ENCODE results near the gene NPHP4. TPM values are rescaled to one million over a fixed set of nuclear protein-coding genes. Genes with fewer than 3 reads are reported as not detected.

The NPHP4 gene
- total and polyA plus RNA-seq, 10 of the 15 experiments (the other 5 are each of a cell fraction or from before 2014, with no cell fraction given), result 0.16 to 10.5 (median 3.1) TPM

DNA sequence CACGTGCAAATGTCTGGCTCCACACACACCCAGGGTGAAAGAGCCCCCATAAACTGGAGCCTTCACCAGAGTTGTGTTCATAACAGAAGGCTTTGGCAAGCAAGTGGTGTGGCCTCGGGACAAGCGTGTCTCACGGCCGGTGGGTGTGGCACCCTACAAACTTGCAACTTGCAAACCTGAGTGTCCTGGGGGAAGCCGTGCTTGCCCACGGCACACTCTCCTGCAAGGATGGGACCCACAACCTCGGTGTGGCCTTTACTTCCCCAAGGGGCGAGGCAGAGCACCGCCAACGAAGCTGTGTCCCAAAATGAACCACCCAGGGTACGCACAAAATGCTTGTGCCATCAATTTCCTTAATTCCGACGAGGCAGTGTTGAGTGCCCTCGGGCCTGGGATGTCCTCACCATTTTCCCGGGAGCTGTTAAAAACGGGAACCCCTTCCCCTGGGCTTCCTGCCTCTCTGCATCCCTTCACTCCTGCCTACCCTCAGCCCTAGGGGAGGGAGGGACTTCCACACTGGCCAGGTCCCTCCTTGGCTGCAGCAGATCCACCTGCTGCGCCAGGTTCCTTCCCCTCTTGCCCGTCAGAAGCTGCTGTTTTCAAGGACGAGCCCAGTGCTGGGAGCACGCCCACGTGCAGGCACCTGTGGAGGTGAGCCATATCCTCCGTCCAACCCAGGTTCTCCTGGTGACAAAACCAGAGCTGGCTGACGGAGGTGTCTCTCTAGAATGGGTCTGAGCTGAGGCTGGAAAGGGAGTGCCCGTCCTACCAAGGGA lies 111.4 kb downstream of the NPHP4 start:
- SMC1A ChIA-PET (ENCODE audit: uncharacterized antibody, unreplicated experiment), result no interaction called here
- no peak overlapping the region for H3K9ac ChIP-seq (ENCODE audit: control insufficient read depth, insufficient read depth, low read length)
- H3K9me3 ChIP-seq (replicated peaks; ENCODE audit: control insufficient read depth, insufficient read depth, low read length), result no peaks in the 10 kb centered on the region; the same call in 2 of the 3 replicates
- H3K27ac ChIP-seq (ENCODE audit: control insufficient read depth, insufficient read depth), result no peak overlapping the region
- RAD21 ChIA-PET (ENCODE audit: unreplicated experiment), result no interaction called here
- CTCF ChIA-PET, result no interaction called here
- no peak overlapping the region for H3K4me3 ChIP-seq
- no peak for FAIRE-seq
- H3K79me2 ChIP-seq (ENCODE audit: control insufficient read depth, insufficient read depth, low read length), result no peaks in the 10 kb centered on the region
- H3K36me3 ChIP-seq (ENCODE audit: control insufficient read depth in 2 of 2, insufficient read depth in 2 of 2, low read length in 1 of 2), result peaks cover 0 to 4% of the 10 kb centered on the region in 2 experiments; a peak in 2 of 4 replicates
- no peak for ATAC-seq
- no peak for DNase-seq (ENCODE audit: low read depth, low spot score)
- H4K20me1 ChIP-seq (ENCODE audit: control insufficient read depth, insufficient read depth), result no peaks in the 10 kb centered on the region
- intact Hi-C loops (cut with micrococcal nuclease; ENCODE audit: unreplicated experiment) (no loop called here), in situ Hi-C loops (cut with MboI) (no loop called here)
- H2AFZ ChIP-seq (ENCODE audit: control insufficient read depth, low read depth, low read length), result no peak overlapping the region
- TF ChIP-seq ZBTB33 (IDR thresholded peaks at IDR 0.05), result no peak
- TF ChIP-seq IKZF1 (conservative IDR thresholded peaks at IDR 0.05), result no peak
- TF ChIP-seq NRF1 (conservative IDR thresholded peaks at IDR 0.05; ENCODE audit: low read depth, low read length), result no peak
- no peak for TF ChIP-seq EGR1 (IDR thresholded peaks at IDR 0.05; ENCODE audit: borderline replicate concordance in 1 of 2, low read depth in 2 of 2, low read length in 2 of 2)
- no peak for TF ChIP-seq SKIL (IDR thresholded peaks at IDR 0.05; ENCODE audit: low read depth, poor library complexity, severe bottlenecking)
- no peak for TF ChIP-seq KAT2A (conservative IDR thresholded peaks at IDR 0.05; ENCODE audit: control insufficient read depth, low read depth, low read length)
- no peaks in the 10 kb centered on the region for H3K27me3 ChIP-seq (replicated peaks in 1 of 2; ENCODE audit: control insufficient read depth in 2 of 2, insufficient read depth in 2 of 2, low read length in 1 of 2)
- no TSS peak for BruUV-seq (replicated peaks)
- no peak overlapping the region for H3K4me2 ChIP-seq (ENCODE audit: control insufficient read depth, insufficient read depth)
- POLR2A ChIA-PET, result no interaction called here
- no peaks in the 10 kb centered on the region for H3K4me1 ChIP-seq (ENCODE audit: control insufficient read depth, insufficient read depth, low read length)
- WGBS (ENCODE audit: insufficient coverage, insufficient replicate concordance, low lambda C conversion rate, missing lambda C conversion rate), result 93% methylated on average over 25 of the region's 25 CpGs

All from GM12878 (cell line).